Measurements from ENCODE around the gene C2CD4A.

C2CD4A gene

GRCh38 chr15:62104401-62104800 is 37.6 kb downstream of the C2CD4A start:
- DNase-seq = no peak

GRCh38 chr15:62104846-62105245 is 38.1 kb downstream of the C2CD4A start:
- DNase-seq = no peak

GRCh38 chr15:62105266-62105665 is 38.5 kb downstream of the C2CD4A start:
- DNase-seq = no peak

GRCh38 chr15:62106096-62106495 is 39.3 kb downstream of the C2CD4A start:
- no peak for DNase-seq

GRCh38 chr15:62107571-62108121 is 40.9 kb downstream of the C2CD4A start:
- no peak for DNase-seq

GRCh38 chr15:62108411-62108810 is 41.6 kb downstream of the C2CD4A start:
- DNase-seq = no peak

GRCh38 chr15:62109437-62109836 is 42.7 kb downstream of the C2CD4A start:
- no peak for DNase-seq

GRCh38 chr15:62109982-62110851 is 43.4 kb downstream of the C2CD4A start:
- no peak for DNase-seq

- DNase-seq = no peak
Measured at GRCh38 chr15:62112081-62112480, 45.3 kb downstream of the C2CD4A start.

GRCh38 chr15:62112616-62113593 is 46.1 kb downstream of the C2CD4A start:
- peak; percentile 58 for DNase-seq

GRCh38 chr15:62115847-62116246 is 49.1 kb downstream of the C2CD4A start:
- no peak for DNase-seq

GRCh38 chr15:62118520-62119226 is 51.9 kb downstream of the C2CD4A start:
- no peak for DNase-seq

GRCh38 chr15:62119227-62119864 is 52.6 kb downstream of the C2CD4A start:
- DNase-seq = peak; percentile 93

- no peak for DNase-seq
Measured at GRCh38 chr15:62119874-62120273, 53.1 kb downstream of the C2CD4A start.
